Vagina (tissue), 2 donors: Measurements from ENCODE around the gene CCDC134. TPM values are rescaled to one million over a fixed set of nuclear protein-coding genes. Genes with fewer than 3 reads are reported as not detected.

Source experiments
- DNase-seq, 2 donors: peaks; one replicate each; pipeline ENCODE4 v3.0.0-alpha.2; 2017; ENCODE audit errors: extremely low spot score in 2 of 2
- H3K27ac ChIP-seq: fragments of 200-600 bp; sonication (generic); one replicate; pipeline ENCODE4 v1.5.1; 2019
- H3K27me3 ChIP-seq: fragments of 200-600 bp; sonication (generic); one replicate; pipeline ENCODE4 v1.5.1; 2019
- H3K36me3 ChIP-seq, 2 donors: fragments of 200-600 bp; sonication (generic); one replicate each; pipeline ENCODE4 v1.5.1; 2017 to 2019
- H3K4me1 ChIP-seq: fragments of 200-600 bp; sonication (generic); one replicate; pipeline ENCODE4 v1.5.1; 2019
- H3K4me3 ChIP-seq, 2 donors: fragments of 200-600 bp; sonication (generic); 1 replicate in 1 of 2; 2 replicates in 1 of 2; pipeline ENCODE4 v1.5.1; 2016 to 2019
- H3K9me3 ChIP-seq: fragments of 200-600 bp; sonication (generic); one replicate; pipeline ENCODE4 v1.5.1; 2019
- POLR2A ChIP-seq, 2 donors: fragments of 450-650 bp; IDR thresholded peaks; one replicate each; pipeline ENCODE4 v1.6.1; 2017; ENCODE audit warnings: antibody characterized with exemption in 2 of 2, mild to moderate bottlenecking in 2 of 2, moderate library complexity in 2 of 2
- POLR2AphosphoS5 ChIP-seq, 2 donors: sonication (generic); formaldehyde crosslinking; IDR thresholded peaks; one replicate each; pipeline ENCODE4 v1.9.0; 2017; ENCODE audit warnings: antibody characterized with exemption in 2 of 2, mild to moderate bottlenecking in 2 of 2, low read depth in 1 of 2; ENCODE audit not compliant: insufficient read depth in 1 of 2
- intact Hi-C: fragments of 100-400 bp; cut with DNase I; formaldehyde crosslinking; loops from one replicate; pipeline ENCODE4 v1.15.1; 2023
- total RNA-seq: library from RNA; depleted of rRNA; stranded (reverse); fragments of >200 nt; gene quantifications from one replicate; pipeline ENCODE4 v1.2.3, GENCODE V29; 2016
- TF ChIP-seq, protein P1 (sequence below), 3 experiments: fragments of 450-650 bp in 2 of 3; fragments of 200-600 bp in 1 of 3; sonication (generic) in 1 of 3; IDR thresholded peaks; one replicate each; pipeline ENCODE4 v1.5.1; 2017 to 2019; ENCODE audit warnings: antibody characterized with exemption in 3 of 3, mild to moderate bottlenecking in 2 of 3, moderate library complexity in 2 of 3

Gene CCDC134
- 8.8 TPM for total RNA-seq

DNA sequence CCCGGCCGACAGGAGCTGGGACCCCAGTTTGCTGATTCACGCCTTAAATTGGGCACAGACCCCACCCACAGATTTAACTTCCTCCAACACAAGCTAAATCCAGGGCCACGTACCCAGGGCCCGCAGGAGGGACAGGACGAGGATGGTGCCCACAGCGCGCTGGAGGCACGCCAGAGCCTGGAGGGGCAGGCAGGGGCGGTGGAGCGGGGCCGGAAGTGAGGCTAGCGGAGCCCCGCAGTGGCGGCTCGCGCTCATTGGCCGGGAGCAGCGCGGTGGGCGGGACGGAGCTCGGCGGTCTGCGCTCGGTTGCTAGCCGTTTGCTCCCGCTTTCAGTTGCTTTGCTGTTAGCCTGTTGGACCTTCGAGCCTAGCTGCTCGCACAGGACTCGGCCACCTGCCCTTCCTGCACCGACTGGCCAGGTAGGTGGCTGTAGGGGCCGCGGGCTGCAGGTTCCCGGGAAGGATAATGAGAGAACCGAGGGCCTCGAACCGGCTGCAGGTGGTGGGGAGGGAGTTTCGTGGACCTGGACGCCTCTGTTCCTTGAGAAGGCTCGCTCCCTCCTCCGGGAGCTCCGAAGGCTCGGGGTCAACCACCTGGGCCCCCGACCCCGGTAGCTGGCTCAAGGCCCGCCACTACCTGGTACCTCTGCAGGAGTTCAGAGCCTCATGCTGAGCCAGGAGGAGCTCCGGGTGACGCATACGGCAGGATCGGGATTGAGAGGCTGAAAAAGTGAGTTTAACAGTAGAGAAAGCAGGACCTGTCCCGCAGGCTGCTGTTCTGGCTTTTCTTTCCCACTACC lies at the start of gene CCDC134:
Gene CCDC134 (plus strand): TSS at position 332 of the 799 bp plus-strand sequence. CDS start 8,212 bp downstream, outside the sequence.
- intact Hi-C loops = no loop called here
- Histone ChIP-seq H3K27ac (peak within 1 kb of the TSS; percentile 88), H3K27me3 (no peaks in the 10 kb centered on the region), H3K4me3 (peak within 1 kb of the TSS; percentile 76 to 85), H3K9me3 (no peaks in the 10 kb centered on the region), H3K4me1 (peaks cover 23% of the 10 kb centered on the region), H3K36me3 (no peaks in the 10 kb centered on the region)
- TF ChIP-seq, protein P1, sequence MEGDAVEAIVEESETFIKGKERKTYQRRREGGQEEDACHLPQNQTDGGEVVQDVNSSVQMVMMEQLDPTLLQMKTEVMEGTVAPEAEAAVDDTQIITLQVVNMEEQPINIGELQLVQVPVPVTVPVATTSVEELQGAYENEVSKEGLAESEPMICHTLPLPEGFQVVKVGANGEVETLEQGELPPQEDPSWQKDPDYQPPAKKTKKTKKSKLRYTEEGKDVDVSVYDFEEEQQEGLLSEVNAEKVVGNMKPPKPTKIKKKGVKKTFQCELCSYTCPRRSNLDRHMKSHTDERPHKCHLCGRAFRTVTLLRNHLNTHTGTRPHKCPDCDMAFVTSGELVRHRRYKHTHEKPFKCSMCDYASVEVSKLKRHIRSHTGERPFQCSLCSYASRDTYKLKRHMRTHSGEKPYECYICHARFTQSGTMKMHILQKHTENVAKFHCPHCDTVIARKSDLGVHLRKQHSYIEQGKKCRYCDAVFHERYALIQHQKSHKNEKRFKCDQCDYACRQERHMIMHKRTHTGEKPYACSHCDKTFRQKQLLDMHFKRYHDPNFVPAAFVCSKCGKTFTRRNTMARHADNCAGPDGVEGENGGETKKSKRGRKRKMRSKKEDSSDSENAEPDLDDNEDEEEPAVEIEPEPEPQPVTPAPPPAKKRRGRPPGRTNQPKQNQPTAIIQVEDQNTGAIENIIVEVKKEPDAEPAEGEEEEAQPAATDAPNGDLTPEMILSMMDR (IDR thresholded peaks at IDR 0.05) = peak in 1 of 3 experiments; percentile 13
- TF ChIP-seq POLR2AphosphoS5 (IDR thresholded peaks at IDR 0.05; ENCODE audit: insufficient read depth in 1 of 2, low read depth in 1 of 2) (peak; percentile 39 to 91), POLR2A (IDR thresholded peaks at IDR 0.05) (no peak)
- DNase-seq = no peak

DNA sequence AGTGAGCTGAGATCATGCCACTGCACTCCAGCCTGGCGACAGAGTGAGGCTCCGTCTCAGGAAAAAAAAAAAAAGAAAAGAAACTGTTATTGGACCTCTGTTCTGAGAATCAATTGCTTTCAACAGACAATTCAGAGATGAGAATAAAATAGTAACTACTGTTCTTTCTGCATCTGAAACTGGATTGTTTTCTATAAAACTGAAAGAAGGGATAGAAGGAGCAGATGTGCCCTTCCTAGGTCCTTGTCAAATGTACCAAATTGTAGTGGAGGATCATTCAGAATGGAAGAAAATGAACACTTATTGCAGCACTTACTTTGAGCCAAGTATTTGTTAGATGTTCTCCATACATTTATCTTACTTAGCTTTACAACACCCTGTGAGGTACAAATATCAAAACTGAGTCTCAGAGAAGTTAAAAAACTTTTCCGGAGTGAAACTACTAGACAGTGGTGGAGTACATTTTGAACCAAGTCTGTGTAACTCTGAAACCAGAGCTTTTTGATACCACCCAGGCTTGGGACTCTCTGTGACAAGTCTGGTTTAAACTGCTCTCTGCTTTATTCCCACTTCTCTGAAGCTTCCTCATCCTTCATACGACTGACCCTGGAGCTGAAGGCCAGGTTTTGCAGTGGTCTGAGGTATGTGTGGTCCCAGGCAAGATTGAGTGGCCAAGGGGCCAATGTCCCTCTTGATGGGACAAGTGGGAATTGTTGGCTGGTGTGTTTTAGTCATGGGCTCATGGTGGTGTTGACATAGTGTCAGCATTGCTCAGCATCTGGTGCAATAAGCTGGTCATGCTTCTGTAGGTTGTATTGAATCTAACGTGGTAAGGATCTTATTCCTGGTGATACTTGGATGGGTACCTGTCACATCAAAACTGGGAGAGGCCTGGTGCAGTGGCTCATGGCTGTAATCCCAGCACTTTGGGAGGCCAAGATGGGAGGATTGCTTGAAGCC lies 48.2 kb upstream of the CCDC134 start:
- no peaks in the 10 kb centered on the region for H3K36me3 ChIP-seq
- no peak overlapping the region for H3K27ac ChIP-seq
- no peak overlapping the region for H3K4me3 ChIP-seq
- DNase-seq = no peak
- no peaks in the 10 kb centered on the region for H3K27me3 ChIP-seq
- intact Hi-C loops = no loop called here
- no peaks in the 10 kb centered on the region for H3K9me3 ChIP-seq
- no peak for TF ChIP-seq POLR2AphosphoS5 (IDR thresholded peaks at IDR 0.05; ENCODE audit: insufficient read depth in 1 of 2, low read depth in 1 of 2)
- TF ChIP-seq POLR2A (IDR thresholded peaks at IDR 0.05) = no peak
- TF ChIP-seq, protein P1 (IDR thresholded peaks at IDR 0.05) = no peak
- H3K4me1 ChIP-seq = no peaks in the 10 kb centered on the region

DNA sequence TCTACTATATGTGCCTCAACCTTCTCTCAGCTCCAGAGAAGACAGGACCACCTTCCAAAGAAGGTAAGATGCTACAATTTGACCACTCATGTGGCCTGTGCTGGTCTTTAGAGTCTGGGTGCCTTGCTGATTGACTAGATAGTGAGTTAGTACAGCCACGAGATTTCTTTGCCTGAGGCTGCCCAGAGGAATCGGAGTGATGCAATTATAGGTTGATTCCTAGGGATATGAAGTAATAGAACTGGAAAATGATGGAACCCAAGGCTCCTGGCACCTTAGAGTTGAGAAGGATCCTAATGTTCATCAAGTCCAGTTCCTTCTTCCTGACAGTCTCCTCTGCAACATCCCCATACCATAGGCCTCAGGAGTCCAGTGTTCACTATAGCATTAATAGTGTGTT lies 46.5 kb upstream of the CCDC134 start:
- Histone ChIP-seq H3K36me3 (no peaks in the 10 kb centered on the region), H3K27ac (no peak overlapping the region)

DNA sequence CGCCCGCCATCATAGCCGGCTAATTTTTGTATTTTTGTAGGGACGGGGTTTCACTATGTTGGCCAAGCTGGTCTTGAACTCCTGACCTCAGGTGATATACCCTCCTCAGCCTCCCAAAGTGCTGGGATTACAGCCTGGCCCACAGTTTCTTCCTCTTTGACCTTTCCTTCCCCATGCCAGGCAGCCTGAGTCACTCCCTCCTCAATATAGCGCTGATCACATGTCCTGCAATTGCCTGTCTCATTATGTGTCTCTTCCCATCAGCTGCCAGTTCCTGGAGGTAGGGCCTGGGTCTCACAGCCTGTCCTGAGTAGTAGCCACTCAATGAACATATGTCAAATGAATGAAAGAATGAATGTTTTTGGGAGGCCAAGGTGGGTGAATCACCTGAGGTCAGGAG lies 43.0 kb upstream of the CCDC134 start:
- no peak for DNase-seq
- Histone ChIP-seq H3K4me1 (no peaks in the 10 kb centered on the region), H3K27ac (no peak overlapping the region), H3K27me3 (no peaks in the 10 kb centered on the region), H3K9me3 (no peaks in the 10 kb centered on the region), H3K36me3 (no peaks in the 10 kb centered on the region), H3K4me3 (no peak overlapping the region)
- intact Hi-C loops = no loop called here
- TF ChIP-seq, protein P1 (IDR thresholded peaks at IDR 0.05) = no peak

More for the DNA sequence above, 46.5 kb upstream of the CCDC134 start:
- TF ChIP-seq, protein P1 (IDR thresholded peaks at IDR 0.05) = no peak
- TF ChIP-seq POLR2AphosphoS5 (IDR thresholded peaks at IDR 0.05; ENCODE audit: insufficient read depth in 1 of 2, low read depth in 1 of 2) (no peak), POLR2A (IDR thresholded peaks at IDR 0.05) (no peak)
- intact Hi-C loops = no loop called here
- Histone ChIP-seq H3K27me3 (no peaks in the 10 kb centered on the region), H3K4me3 (no peak overlapping the region), H3K4me1 (no peaks in the 10 kb centered on the region), H3K9me3 (no peaks in the 10 kb centered on the region)
- DNase-seq = no peak
